ENCODE measurements around the gene CPVL.

DNA sequence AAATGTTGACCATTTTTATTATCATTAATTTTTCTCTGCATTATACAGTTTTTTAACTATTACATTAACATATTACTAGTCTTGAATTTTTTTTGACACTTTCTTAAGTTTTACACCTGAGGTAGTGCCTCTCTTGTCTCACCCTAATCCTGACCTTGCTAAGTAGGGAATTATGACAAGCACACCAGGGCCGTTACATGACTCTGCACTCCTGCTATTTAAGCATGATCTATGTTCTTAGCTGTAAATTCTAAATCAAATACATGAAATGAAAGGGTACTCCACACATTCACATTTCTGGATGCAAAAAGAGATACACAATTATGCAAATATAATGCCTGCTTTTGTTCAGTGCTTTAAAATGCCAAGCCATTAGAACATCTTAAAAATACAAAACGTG lies 23.6 kb downstream of the CPVL start:
- TF ChIP-seq, protein P1, sequence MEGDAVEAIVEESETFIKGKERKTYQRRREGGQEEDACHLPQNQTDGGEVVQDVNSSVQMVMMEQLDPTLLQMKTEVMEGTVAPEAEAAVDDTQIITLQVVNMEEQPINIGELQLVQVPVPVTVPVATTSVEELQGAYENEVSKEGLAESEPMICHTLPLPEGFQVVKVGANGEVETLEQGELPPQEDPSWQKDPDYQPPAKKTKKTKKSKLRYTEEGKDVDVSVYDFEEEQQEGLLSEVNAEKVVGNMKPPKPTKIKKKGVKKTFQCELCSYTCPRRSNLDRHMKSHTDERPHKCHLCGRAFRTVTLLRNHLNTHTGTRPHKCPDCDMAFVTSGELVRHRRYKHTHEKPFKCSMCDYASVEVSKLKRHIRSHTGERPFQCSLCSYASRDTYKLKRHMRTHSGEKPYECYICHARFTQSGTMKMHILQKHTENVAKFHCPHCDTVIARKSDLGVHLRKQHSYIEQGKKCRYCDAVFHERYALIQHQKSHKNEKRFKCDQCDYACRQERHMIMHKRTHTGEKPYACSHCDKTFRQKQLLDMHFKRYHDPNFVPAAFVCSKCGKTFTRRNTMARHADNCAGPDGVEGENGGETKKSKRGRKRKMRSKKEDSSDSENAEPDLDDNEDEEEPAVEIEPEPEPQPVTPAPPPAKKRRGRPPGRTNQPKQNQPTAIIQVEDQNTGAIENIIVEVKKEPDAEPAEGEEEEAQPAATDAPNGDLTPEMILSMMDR (IDR thresholded peaks at IDR 0.05) = no peak
- no peak for TF ChIP-seq ZFX (IDR thresholded peaks at IDR 0.05; ENCODE audit: borderline replicate concordance)
